ENCODE results near the gene VSX1. TPM values are rescaled to one million over a fixed set of nuclear protein-coding genes. Genes with fewer than 3 reads are reported as not detected.

Gene VSX1
- total and polyA plus RNA-seq, 4 experiments from 2014 or later: not detected

DNA sequence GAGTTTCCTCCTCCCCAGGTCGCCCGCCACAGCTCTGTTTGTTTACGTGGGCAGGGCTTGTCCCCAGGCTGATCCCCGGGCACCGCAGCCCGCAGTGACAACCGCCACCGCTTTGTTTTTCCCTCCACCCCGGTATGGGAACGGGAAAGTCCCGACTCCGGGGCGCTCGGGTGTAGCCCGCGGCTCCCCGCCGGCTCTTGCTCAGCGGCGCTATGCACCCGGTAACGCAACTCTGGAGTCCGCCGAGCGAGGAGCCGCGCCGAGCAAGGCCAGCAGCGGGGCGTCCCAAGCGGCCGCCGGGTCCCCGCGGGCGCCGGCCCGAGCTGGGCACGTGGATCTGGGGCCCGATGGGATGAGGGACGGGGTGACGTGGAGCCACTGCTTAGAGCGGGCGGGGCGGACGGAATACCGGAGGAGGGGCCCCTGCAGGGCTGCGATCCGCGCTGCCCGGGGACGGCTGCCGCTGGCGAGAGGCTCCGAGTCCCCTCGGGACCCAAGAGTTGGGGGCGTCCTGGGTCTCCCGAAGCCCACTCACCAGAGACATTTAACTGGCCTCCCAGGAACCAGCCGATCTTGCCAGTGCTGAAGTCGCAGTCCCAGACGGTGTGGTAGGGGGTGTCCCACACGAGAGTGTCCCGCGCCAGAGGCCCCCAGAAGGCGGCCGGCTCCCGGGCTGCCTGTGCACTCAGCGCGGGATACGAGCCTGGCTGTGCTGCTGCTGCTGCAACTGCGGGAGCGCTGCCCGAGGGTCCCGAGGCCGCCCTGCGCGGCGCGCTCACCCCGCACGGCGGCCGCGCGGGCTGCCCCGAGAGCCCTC lies 24.5 kb downstream of the VSX1 start:
- peak; percentile 84 to 93 (median 87) for DNase-seq
- Mint-ChIP-seq H3K36me3 (peaks cover 8 to 19% of the 10 kb centered on the region in 2 donors), H3K27ac (peak overlapping the region; percentile 88 to 96 (median 94)), H3K4me1 (peaks cover 35 to 68% (median 47%) of the 10 kb centered on the region in 4 donors), H3K9me3 (no peaks in the 10 kb centered on the region), H3K4me3 (peak overlapping the region; percentile 87 to 93 (median 90)), H3K27me3 (peaks cover 0 to under 1% of the 10 kb centered on the region in 2 donors)
- Histone ChIP-seq H3K4me3 (ENCODE audit: low read length in 2 of 2) (peak overlapping the region; percentile 17 to 84), H3K27me3 (ENCODE audit: insufficient read depth, low read length) (no peaks in the 10 kb centered on the region), H3K27ac (ENCODE audit: low read depth, low read length) (peak overlapping the region; percentile 82), H3K36me3 (ENCODE audit: insufficient read depth, low read length) (peaks cover 5% of the 10 kb centered on the region), H3K9me3 (ENCODE audit: control insufficient read depth in 1 of 2, low read length in 2 of 2) (no peaks in the 10 kb centered on the region), H3K4me1 (ENCODE audit: insufficient read depth, low read length) (peaks cover 58% of the 10 kb centered on the region)
- POLR2A ChIA-PET (ENCODE audit: partially characterized antibody): interaction anchor here (0.6 to 4.4 kb wide), 26 partner anchors 8 to 1708 kb away, joined by 3 to 60 read pairs (median 5); partner anchors contain the start of genes APMAP, CST7, ENTPD6 and PYGB
- CTCF ChIA-PET (ENCODE audit: partially characterized antibody): interaction anchor here (1.0 to 12.0 kb wide), 3 partner anchors 7 to 61 kb away, joined by 4 to 260 read pairs (median 14); partner anchors contain the start of gene APMAP
- intact Hi-C loops (cut with micrococcal nuclease): loop anchor here (1.0 to 5.0 kb wide), 8 partner anchors 15 to 1635 kb away; partner anchors contain the start of genes ABHD12, CST7, ENTPD6 and NAPB

DNA sequence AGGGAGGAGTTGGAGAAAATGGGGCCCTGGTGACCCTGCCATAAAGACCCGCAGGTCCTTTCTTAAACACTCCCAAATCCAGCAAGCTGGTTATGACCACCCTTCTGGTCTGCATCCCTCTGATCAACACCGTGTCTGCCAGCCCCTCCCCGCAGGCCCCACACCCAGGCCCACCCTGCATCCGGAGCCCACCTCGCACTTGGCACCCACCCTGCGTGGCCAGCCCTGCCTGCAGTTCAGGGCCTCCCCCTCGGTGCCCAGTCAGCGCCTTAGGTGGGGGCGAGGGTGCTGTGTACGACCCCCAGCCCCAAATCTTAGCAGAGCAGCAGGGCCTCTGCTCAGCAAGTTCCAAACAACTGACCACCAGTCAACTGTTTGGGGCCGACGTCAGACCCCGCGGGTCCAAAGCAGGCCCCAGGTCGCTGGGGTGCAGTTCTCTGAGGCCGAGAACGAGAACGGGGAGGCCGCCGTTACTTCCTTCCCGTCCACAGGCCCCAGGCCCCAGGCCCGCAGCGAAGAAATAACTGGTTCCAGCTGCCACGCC lies 25.2 kb downstream of the VSX1 start:
- H3K27me3 Mint-ChIP-seq: no peaks in the 10 kb centered on the region
- Histone ChIP-seq H3K27me3 (ENCODE audit: insufficient read depth, low read length) (no peaks in the 10 kb centered on the region), H3K4me3 (ENCODE audit: low read length in 2 of 2) (peak overlapping the region; percentile 34 to 84), H3K36me3 (ENCODE audit: insufficient read depth, low read length) (peaks cover 5% of the 10 kb centered on the region), H3K27ac (ENCODE audit: low read depth, low read length) (peak overlapping the region; percentile 82), H3K9me3 (ENCODE audit: control insufficient read depth in 1 of 2, low read length in 2 of 2) (no peaks in the 10 kb centered on the region), H3K4me1 (ENCODE audit: insufficient read depth, low read length) (peaks cover 64% of the 10 kb centered on the region)
- peaks cover 37 to 74% (median 52%) of the 10 kb centered on the region in 4 donors for H3K4me1 Mint-ChIP-seq
- peaks cover 8 to 19% of the 10 kb centered on the region in 2 donors for H3K36me3 Mint-ChIP-seq
- intact Hi-C loops (cut with micrococcal nuclease): loop anchor here (5.0 kb wide), 2 partner anchors 191 to 1634 kb away; partner anchors contain the start of genes NAPB and PYGB
- no peaks in the 10 kb centered on the region for H3K9me3 Mint-ChIP-seq
- ChIA-PET CTCF (ENCODE audit: partially characterized antibody) (interaction anchor here (0.9 to 12.0 kb wide), 4 partner anchors 8 to 69 kb away, joined by 3 to 260 read pairs (median 8); partner anchors contain the start of gene APMAP), POLR2A (ENCODE audit: partially characterized antibody) (interaction anchor here (0.6 to 4.4 kb wide), 15 partner anchors 9 to 1030 kb away, joined by 3 to 60 read pairs (median 9); partner anchors contain the start of genes APMAP, CST7, ENTPD6 and PYGB)
- peak overlapping the region; percentile 87 to 93 (median 90) for H3K4me3 Mint-ChIP-seq
- DNase-seq: no peak
- H3K27ac Mint-ChIP-seq: peak overlapping the region; percentile 88 to 96 (median 94)

DNA sequence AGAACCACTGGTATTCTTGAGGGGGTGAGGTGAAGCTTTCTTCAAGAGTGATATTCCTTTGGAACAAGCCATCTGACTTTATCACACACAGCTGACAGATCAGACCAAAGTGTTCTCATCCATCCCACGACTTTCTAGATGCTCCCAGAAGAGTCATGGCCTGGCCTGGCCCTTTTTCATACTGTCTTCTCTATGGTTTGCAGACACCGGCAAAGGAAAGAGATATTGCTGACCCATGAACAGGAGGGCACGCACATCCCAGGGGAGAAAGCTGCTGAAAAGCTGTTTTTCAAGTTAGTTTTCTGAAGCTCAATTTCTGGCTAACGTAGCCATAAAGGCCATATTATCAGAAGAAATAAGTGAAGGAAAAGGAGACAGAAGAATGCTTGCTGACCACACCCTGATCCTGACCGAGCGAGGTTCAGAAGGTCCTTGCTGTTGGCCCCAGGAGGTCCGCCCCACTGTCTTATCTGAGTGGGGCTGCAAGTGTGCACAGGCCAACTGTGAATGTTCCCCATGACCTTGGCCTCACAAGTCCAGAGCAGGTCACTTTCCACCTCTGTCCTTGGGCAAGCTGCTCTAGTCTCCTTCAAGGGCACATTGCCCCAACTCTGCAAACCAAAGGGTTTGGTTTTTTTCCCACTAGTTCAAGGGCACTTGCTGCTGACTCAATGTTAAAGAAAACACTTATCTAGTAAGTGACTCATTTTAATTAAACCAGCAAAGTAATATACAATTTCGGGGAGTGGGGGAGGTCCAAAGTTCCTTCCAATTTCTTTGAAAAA lies 26.0 kb downstream of the VSX1 start:
- DNase-seq: no peak
- intact Hi-C loops (cut with micrococcal nuclease): loop anchor here (5.0 kb wide), 2 partner anchors 191 to 1634 kb away; partner anchors contain the start of genes NAPB and PYGB
- Histone ChIP-seq H3K4me1 (ENCODE audit: insufficient read depth, low read length) (peaks cover 64% of the 10 kb centered on the region), H3K36me3 (ENCODE audit: insufficient read depth, low read length) (peaks cover 5% of the 10 kb centered on the region), H3K9me3 (ENCODE audit: control insufficient read depth in 1 of 2, low read length in 2 of 2) (no peaks in the 10 kb centered on the region), H3K27ac (ENCODE audit: low read depth, low read length) (peak overlapping the region; percentile 82), H3K27me3 (ENCODE audit: insufficient read depth, low read length) (no peaks in the 10 kb centered on the region), H3K4me3 (ENCODE audit: low read length in 2 of 2) (no peak overlapping the region)
- Mint-ChIP-seq H3K9me3 (no peaks in the 10 kb centered on the region), H3K27ac (peak overlapping the region; percentile 88 to 96 (median 94)), H3K36me3 (peaks cover 8 to 21% of the 10 kb centered on the region in 2 donors), H3K4me3 (peak overlapping the region; percentile 87 to 93 (median 90)), H3K4me1 (peaks cover 44 to 83% (median 59%) of the 10 kb centered on the region in 4 donors), H3K27me3 (no peaks in the 10 kb centered on the region)
- CTCF ChIA-PET (ENCODE audit: partially characterized antibody): interaction anchor here (0.9 to 12.0 kb wide), 5 partner anchors 9 to 139 kb away, joined by 3 to 260 read pairs (median 3); partner anchors contain the start of genes APMAP and ENTPD6
- POLR2A ChIA-PET (ENCODE audit: partially characterized antibody): interaction anchor here (1.2 to 4.4 kb wide), 5 partner anchors 10 to 106 kb away, joined by 3 to 60 read pairs (median 5); partner anchors contain the start of genes APMAP and CST7

DNA sequence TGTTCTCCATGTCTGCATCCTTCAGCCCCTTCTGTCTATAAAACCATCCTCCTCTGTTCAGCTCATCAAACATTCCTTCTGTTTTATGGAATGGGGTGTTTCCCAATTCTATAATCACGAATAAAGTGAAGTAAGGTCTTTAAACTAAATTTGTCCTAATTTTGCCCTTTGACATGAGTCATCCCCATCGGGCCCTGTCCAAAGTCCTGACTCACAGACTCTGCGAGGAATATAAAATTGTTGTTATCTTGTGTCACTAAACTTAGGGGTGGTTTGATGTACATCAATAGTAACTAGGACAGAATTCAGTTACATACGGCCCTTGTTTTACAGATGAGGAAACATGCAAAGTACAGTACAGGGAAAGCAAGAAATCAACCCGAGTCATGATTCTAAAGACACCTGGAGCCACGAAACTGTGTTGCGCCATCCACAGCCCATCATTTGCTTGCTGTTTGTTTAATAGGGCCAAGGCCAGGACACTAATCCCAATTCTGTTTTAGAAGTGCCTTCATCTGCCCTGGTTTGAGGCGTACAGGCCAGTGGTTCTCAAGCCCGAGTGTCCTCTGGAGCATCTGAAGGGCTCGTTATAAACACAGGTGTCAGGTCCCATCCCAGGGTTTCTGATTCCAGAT lies 26.8 kb downstream of the VSX1 start:
- Histone ChIP-seq H3K36me3 (ENCODE audit: insufficient read depth, low read length) (peaks cover 5% of the 10 kb centered on the region), H3K9me3 (ENCODE audit: control insufficient read depth in 1 of 2, low read length in 2 of 2) (no peaks in the 10 kb centered on the region), H3K4me1 (ENCODE audit: insufficient read depth, low read length) (peaks cover 64% of the 10 kb centered on the region), H3K27ac (ENCODE audit: low read depth, low read length) (no peak overlapping the region), H3K4me3 (ENCODE audit: low read length in 2 of 2) (no peak overlapping the region), H3K27me3 (ENCODE audit: insufficient read depth, low read length) (no peaks in the 10 kb centered on the region)
- ChIA-PET POLR2A (ENCODE audit: partially characterized antibody) (interaction anchor here (1.2 to 1.3 kb wide), 2 partner anchors 11 to 36 kb away, joined by 3 to 4 read pairs; no protein-coding TSS in a partner anchor), CTCF (ENCODE audit: partially characterized antibody) (interaction anchor here (1.0 to 12.0 kb wide), 4 partner anchors 10 to 140 kb away, joined by 3 to 260 read pairs (median 8); partner anchors contain the start of genes APMAP and ENTPD6)
- peaks cover 40 to 81% (median 64%) of the 10 kb centered on the region in 4 donors for H3K4me1 Mint-ChIP-seq
- H3K27ac Mint-ChIP-seq: peak overlapping the region; percentile 60 to 96 (median 94)
- intact Hi-C loops (cut with micrococcal nuclease): loop anchor here (5.0 kb wide), 2 partner anchors 192 to 1633 kb away; partner anchors contain the start of genes NAPB and PYGB
- H3K36me3 Mint-ChIP-seq: peaks cover 8 to 20% of the 10 kb centered on the region in 2 donors
- H3K27me3 Mint-ChIP-seq: no peaks in the 10 kb centered on the region
- H3K4me3 Mint-ChIP-seq: peak overlapping the region; percentile 37 to 93 (median 90)
- peaks cover 0 to 2% (median 0%) of the 10 kb centered on the region in 8 donors for H3K9me3 Mint-ChIP-seq
- DNase-seq: no peak

DNA sequence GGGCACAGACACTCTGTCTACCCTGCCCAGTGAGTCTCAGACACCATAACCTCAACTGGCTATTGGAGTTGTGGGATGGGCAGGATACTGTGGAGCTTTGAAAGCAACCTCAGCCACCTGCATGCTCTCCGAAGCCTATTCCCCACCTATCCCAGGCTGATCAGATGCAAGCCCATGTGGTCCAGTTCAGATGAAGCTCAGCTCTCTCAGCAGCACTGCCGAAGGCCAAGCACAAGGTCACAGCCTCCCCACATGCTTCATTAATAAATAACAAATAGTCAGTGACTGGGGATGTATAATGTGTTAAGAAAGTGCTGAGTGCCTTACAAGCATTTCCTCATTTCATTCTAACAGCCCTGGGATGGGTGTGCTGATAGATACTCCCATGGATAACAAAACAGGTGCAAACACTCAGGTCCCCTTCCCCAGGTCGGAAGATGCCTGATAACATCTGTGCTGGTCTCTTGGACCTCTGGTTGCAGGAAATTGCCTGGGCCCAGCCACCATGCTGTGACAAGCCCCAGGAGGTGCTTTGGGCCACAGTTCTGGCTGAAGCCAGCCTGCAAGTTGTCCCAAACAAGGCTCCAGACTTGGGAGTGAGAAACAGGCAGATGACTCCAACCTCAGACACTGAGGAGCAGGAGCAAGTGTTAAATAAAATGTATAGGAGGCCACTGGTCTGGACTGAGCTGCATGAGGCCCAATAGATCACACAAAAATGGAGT lies 27.7 kb downstream of the VSX1 start:
- Mint-ChIP-seq H3K36me3 (peaks cover 8 to 20% of the 10 kb centered on the region in 2 donors), H3K27me3 (no peaks in the 10 kb centered on the region), H3K9me3 (peaks cover 0 to 2% (median 0%) of the 10 kb centered on the region in 8 donors), H3K4me3 (peak overlapping the region in 4 of 8 donors; percentile 39 to 93 (median 58)), H3K27ac (peak overlapping the region; percentile 60 to 96 (median 85)), H3K4me1 (peaks cover 43 to 85% (median 68%) of the 10 kb centered on the region in 4 donors)
- no peak overlapping the region for H3K4me3 ChIP-seq (ENCODE audit: low read length in 2 of 2)
- no peaks in the 10 kb centered on the region for H3K9me3 ChIP-seq (ENCODE audit: control insufficient read depth in 1 of 2, low read length in 2 of 2)
- peaks cover 5% of the 10 kb centered on the region for H3K36me3 ChIP-seq (ENCODE audit: insufficient read depth, low read length)
- peaks cover 61% of the 10 kb centered on the region for H3K4me1 ChIP-seq (ENCODE audit: insufficient read depth, low read length)
- POLR2A ChIA-PET (ENCODE audit: partially characterized antibody): interaction anchor here (1.0 to 1.3 kb wide), 2 partner anchors 11 kb away, joined by 3 read pairs; no protein-coding TSS in a partner anchor
- CTCF ChIA-PET (ENCODE audit: partially characterized antibody): interaction anchor here (1.0 to 3.6 kb wide), 4 partner anchors 10 to 93 kb away, joined by 3 to 14 read pairs (median 4); no protein-coding TSS in a partner anchor
- no peaks in the 10 kb centered on the region for H3K27me3 ChIP-seq (ENCODE audit: insufficient read depth, low read length)
- DNase-seq: no peak
- no peak overlapping the region for H3K27ac ChIP-seq (ENCODE audit: low read depth, low read length)
- intact Hi-C loops (cut with micrococcal nuclease): no loop called here
